Measurements from ENCODE around the gene ANAPC7.

Gene ANAPC7

GRCh38 chr12:110348431-110349059, 55.0 kb downstream of the ANAPC7 start:
- TF ChIP-seq TEAD4 (IDR thresholded peaks at IDR 0.05) (no peak), EGR1 (IDR thresholded peaks at IDR 0.05) (no peak), TCF12 (IDR thresholded peaks at IDR 0.05; ENCODE audit: low read depth) (no peak), ZBTB7A (IDR thresholded peaks at IDR 0.05; ENCODE audit: low read depth) (no peak), CREB1 (IDR thresholded peaks at IDR 0.05; ENCODE audit: low read depth) (no peak), CEBPB (IDR thresholded peaks at IDR 0.05) (no peak), REST (IDR thresholded peaks at IDR 0.05; ENCODE audit: low read depth) (no peak), TAF1 (IDR thresholded peaks at IDR 0.05; ENCODE audit: low read depth) (no peak), FOXM1 (IDR thresholded peaks at IDR 0.05; ENCODE audit: borderline replicate concordance, low read depth) (no peak), YY1 (IDR thresholded peaks at IDR 0.05; ENCODE audit: low read depth) (no peak), EP300 (IDR thresholded peaks at IDR 0.05; ENCODE audit: borderline replicate concordance) (no peak), USF1 (IDR thresholded peaks at IDR 0.05) (no peak), NFIC (IDR thresholded peaks at IDR 0.05) (no peak), RAD21 (IDR thresholded peaks at IDR 0.05; ENCODE audit: low read depth) (no peak)
- TF ChIP-seq, protein P1, sequence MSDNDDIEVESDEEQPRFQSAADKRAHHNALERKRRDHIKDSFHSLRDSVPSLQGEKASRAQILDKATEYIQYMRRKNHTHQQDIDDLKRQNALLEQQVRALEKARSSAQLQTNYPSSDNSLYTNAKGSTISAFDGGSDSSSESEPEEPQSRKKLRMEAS (IDR thresholded peaks at IDR 0.05) = no peak

- TF ChIP-seq NFIC (IDR thresholded peaks at IDR 0.05) (no peak), REST (IDR thresholded peaks at IDR 0.05; ENCODE audit: low read depth) (no peak), EGR1 (IDR thresholded peaks at IDR 0.05) (no peak), ZBTB7A (IDR thresholded peaks at IDR 0.05; ENCODE audit: low read depth) (no peak), CREB1 (IDR thresholded peaks at IDR 0.05; ENCODE audit: low read depth) (no peak), TAF1 (IDR thresholded peaks at IDR 0.05; ENCODE audit: low read depth) (no peak)
Observed at GRCh38 chr12:110347767-110348166, 55.7 kb downstream of the ANAPC7 start.

DNA sequence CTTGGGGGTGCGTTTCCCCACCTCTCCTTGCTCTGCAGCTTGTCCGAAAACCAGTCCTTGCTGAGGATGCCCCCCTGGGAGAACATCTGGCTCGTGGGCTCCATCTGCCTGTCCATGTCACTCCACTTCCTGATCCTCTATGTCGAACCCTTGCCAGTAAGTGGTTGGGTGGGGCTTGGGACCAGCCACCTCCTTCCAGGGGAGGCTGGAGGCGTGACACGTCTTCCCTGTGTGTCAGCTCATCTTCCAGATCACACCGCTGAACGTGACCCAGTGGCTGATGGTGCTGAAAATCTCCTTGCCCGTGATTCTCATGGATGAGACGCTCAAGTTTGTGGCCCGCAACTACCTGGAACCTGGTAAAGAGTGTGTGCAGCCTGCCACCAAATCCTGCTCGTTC, 57.5 kb downstream of the ANAPC7 start:
- TF ChIP-seq ZBTB7A (IDR thresholded peaks at IDR 0.05; ENCODE audit: low read depth) = no peak

DNA sequence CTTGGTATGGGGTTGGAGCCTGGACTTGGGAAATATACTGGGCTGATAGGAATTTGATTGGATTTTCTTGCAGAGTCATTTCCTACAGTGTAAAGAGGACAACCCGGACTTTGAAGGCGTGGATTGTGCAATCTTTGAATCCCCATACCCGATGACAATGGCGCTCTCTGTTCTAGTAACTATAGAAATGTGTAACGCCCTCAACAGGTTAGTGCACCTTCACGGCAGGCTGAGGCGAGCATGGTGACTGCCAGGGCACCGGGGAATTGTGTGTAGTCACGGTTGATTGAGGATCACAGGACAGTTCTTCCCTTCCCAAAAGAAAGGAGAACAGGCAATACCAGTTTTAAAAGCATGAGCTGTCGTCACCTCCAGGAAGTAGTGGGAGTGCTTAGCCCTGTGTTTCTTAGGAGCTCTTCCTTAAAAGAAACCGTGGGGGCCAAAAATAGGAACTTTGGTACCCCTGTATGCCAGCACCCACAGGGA, 58.3 kb downstream of the ANAPC7 start:
- TF ChIP-seq RAD21 (IDR thresholded peaks at IDR 0.05; ENCODE audit: low read depth) = peak; percentile 18; the same call in 1 of the 2 replicates
- peak; percentile 38; the same call in 1 of the 2 replicates for TF ChIP-seq USF1 (IDR thresholded peaks at IDR 0.05)
- peak; percentile 98 for TF ChIP-seq CEBPB (IDR thresholded peaks at IDR 0.05)
- peak; percentile 67 for TF ChIP-seq YY1 (IDR thresholded peaks at IDR 0.05; ENCODE audit: low read depth)
- peak; percentile 63 for TF ChIP-seq TEAD4 (IDR thresholded peaks at IDR 0.05)
- no peak for TF ChIP-seq ZBTB7A (IDR thresholded peaks at IDR 0.05; ENCODE audit: low read depth)
- TF ChIP-seq CREB1 (IDR thresholded peaks at IDR 0.05; ENCODE audit: low read depth) = peak; percentile 66
- no peak; the same call in 1 of the 2 replicates for TF ChIP-seq EGR1 (IDR thresholded peaks at IDR 0.05)
- TF ChIP-seq TAF1 (IDR thresholded peaks at IDR 0.05; ENCODE audit: low read depth) = no peak; the same call in 1 of the 2 replicates
- TF ChIP-seq, protein P1 (IDR thresholded peaks at IDR 0.05) = peak; percentile 88
- peak; percentile 77 for TF ChIP-seq TCF12 (IDR thresholded peaks at IDR 0.05; ENCODE audit: low read depth)
- TF ChIP-seq REST (IDR thresholded peaks at IDR 0.05; ENCODE audit: low read depth) = no peak
- TF ChIP-seq EP300 (IDR thresholded peaks at IDR 0.05; ENCODE audit: borderline replicate concordance) = peak; percentile 63; the same call in 1 of the 2 replicates
- TF ChIP-seq FOXM1 (IDR thresholded peaks at IDR 0.05; ENCODE audit: borderline replicate concordance, low read depth) = peak; percentile 63; the same call in 1 of the 2 replicates
- 0 out of 2 replicates have a peak, but pooled peaks have one; percentile 37 for TF ChIP-seq NFIC (IDR thresholded peaks at IDR 0.05)
